ENCODE measurements around the gene KCNJ16. TPM values are rescaled to one million over a fixed set of nuclear protein-coding genes. Genes with fewer than 3 reads are reported as not detected.

KCNJ16 gene
- total RNA-seq, 2 experiments from 2014 or later = not detected

DNA sequence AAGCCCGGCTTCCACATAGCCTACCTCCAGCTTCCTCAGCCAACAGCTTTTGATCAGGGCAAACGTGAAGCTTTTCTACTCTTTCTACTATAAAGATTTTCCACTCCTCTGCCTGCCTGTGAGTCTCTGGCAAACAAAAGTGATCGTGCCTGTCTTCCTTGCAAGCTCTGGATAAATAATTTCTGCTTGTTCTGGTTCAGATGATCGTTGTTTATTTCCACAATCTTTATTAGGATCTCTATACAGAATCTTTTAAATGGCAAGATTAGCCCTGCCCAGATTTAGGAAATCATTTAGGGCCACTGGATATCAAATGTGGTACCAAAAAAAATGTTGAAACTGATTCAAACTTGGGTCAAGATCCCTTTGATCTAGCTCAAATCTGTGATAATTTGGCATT, 20.4 kb downstream of the KCNJ16 start:
- Mint-ChIP-seq H3K36me3 (ENCODE audit: low read depth) (no peaks in the 10 kb centered on the region), H3K4me3 (no peak overlapping the region), H3K9me3 (no peaks in the 10 kb centered on the region), H3K27ac (no peak overlapping the region), H3K4me1 (ENCODE audit: low read depth) (no peaks in the 10 kb centered on the region), H3K27me3 (peaks cover 7% of the 10 kb centered on the region)
- TF ChIP-seq, protein P1, sequence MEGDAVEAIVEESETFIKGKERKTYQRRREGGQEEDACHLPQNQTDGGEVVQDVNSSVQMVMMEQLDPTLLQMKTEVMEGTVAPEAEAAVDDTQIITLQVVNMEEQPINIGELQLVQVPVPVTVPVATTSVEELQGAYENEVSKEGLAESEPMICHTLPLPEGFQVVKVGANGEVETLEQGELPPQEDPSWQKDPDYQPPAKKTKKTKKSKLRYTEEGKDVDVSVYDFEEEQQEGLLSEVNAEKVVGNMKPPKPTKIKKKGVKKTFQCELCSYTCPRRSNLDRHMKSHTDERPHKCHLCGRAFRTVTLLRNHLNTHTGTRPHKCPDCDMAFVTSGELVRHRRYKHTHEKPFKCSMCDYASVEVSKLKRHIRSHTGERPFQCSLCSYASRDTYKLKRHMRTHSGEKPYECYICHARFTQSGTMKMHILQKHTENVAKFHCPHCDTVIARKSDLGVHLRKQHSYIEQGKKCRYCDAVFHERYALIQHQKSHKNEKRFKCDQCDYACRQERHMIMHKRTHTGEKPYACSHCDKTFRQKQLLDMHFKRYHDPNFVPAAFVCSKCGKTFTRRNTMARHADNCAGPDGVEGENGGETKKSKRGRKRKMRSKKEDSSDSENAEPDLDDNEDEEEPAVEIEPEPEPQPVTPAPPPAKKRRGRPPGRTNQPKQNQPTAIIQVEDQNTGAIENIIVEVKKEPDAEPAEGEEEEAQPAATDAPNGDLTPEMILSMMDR (IDR thresholded peaks at IDR 0.05) = no peak
- POLR2A ChIA-PET = no interaction called here
- intact Hi-C loops (cut with micrococcal nuclease) = no loop called here
- ATAC-seq = no peak
- no peak for DNase-seq
- CTCF ChIA-PET = interaction anchor here (1.2 kb wide), 1 partner anchor 14 kb away, joined by 3 read pairs; no protein-coding TSS in a partner anchor

DNA sequence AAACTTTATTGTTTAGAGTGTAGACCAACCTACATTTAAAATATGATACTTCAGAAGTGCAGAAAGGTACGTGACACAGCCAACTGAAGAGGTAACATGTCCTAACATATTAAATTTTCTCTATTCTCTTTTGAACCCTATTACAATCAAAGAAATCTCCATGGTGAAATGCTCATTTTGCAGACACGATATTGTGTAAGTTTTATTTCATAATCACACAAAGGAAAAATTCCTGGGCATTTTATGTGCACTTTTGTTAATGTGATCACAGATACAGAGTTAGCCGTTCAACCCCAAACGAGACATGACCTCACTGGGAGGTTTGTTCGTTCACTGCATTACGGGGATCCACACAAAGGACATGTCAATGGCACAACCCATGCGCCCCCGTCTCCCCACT, 21.8 kb downstream of the KCNJ16 start:
- Mint-ChIP-seq H3K27ac (no peak overlapping the region), H3K4me1 (ENCODE audit: low read depth) (no peaks in the 10 kb centered on the region), H3K9me3 (no peaks in the 10 kb centered on the region), H3K4me3 (no peak overlapping the region), H3K36me3 (ENCODE audit: low read depth) (no peaks in the 10 kb centered on the region), H3K27me3 (peaks cover 7% of the 10 kb centered on the region)
- TF ChIP-seq, protein P1 (IDR thresholded peaks at IDR 0.05) = no peak
- ChIA-PET CTCF (no interaction called here), POLR2A (no interaction called here)
- DNase-seq = no peak
- intact Hi-C loops (cut with micrococcal nuclease) = no loop called here
- ATAC-seq = no peak

DNA sequence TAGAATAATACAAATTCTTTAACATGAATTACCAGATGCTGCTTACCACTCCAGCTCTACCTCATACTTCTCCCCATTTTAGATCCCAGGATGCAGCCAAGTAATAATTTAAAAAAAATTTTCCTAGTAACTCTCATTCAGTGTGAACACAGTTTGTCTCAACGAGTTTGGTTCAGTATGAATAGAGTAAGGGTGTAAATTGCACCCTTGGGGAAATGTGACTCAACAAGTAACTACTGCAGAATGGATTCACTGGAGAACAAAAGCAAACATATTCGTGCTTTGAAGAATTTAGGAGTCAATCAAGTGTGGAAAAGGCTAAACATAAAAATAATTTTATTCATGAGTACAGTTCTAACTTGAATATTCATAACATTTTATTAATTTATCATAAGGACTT, 23.0 kb downstream of the KCNJ16 start:
- ATAC-seq (no peak), DNase-seq (no peak)
- H3K4me1 Mint-ChIP-seq (ENCODE audit: low read depth) = no peaks in the 10 kb centered on the region
- no peak overlapping the region for H3K4me3 Mint-ChIP-seq
- intact Hi-C loops (cut with micrococcal nuclease) = no loop called here
- ChIA-PET CTCF (no interaction called here), POLR2A (no interaction called here)
- no peak overlapping the region for H3K27ac Mint-ChIP-seq
- TF ChIP-seq, protein P1 (IDR thresholded peaks at IDR 0.05) = no peak
- H3K9me3 Mint-ChIP-seq = no peaks in the 10 kb centered on the region
- no peaks in the 10 kb centered on the region for H3K36me3 Mint-ChIP-seq (ENCODE audit: low read depth)
- H3K27me3 Mint-ChIP-seq = peaks cover 11% of the 10 kb centered on the region

DNA sequence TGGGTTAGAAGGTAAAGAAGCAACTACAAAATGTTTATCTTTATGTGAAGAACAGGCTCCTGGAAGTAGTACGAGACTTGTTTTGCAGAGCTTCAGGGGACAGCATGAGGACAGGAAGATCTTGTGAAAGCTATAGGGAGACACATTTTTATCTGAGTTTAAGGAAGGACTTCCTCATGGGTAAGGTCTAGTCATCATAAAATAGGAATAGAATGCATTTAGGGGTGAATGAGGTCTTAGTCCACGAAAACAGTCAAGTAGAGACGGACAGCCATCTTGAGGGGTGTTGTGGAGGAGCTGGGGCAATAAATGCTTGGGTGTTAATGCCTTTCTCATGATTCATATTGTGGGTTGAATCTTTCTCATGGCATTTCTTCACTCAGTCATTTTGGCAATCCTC, 24.3 kb downstream of the KCNJ16 start:
- DNase-seq (no peak), ATAC-seq (no peak)
- TF ChIP-seq, protein P1 (IDR thresholded peaks at IDR 0.05) = no peak
- intact Hi-C loops (cut with micrococcal nuclease) = no loop called here
- no peaks in the 10 kb centered on the region for H3K9me3 Mint-ChIP-seq
- H3K36me3 Mint-ChIP-seq (ENCODE audit: low read depth) = no peaks in the 10 kb centered on the region
- H3K4me1 Mint-ChIP-seq (ENCODE audit: low read depth) = no peaks in the 10 kb centered on the region
- H3K27me3 Mint-ChIP-seq = peaks cover 11% of the 10 kb centered on the region
- ChIA-PET POLR2A (interaction anchor here (0.6 kb wide), 1 partner anchor 431 kb away, joined by 3 read pairs; no protein-coding TSS in a partner anchor), CTCF (no interaction called here)
- H3K27ac Mint-ChIP-seq = no peak overlapping the region
- H3K4me3 Mint-ChIP-seq = no peak overlapping the region

DNA sequence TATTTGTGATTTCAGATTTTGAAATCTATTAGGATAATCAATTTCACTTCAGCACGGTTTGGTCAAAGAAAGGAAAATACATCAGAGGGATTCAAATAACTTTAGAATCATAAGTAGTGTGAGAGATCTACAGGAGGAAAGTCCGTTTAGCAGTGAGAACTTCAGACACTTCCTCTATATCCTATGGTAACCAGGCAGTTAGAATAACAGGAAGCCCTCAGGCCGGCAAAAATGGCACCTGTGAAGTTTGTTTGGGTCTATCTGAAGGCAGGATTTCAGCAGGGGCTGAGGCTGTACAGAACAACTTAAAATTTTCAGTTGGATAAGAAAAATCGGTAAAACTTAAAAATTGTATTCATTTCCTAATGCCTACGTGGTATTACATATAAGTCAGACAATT, 24.9 kb downstream of the KCNJ16 start:
- DNase-seq (no peak), ATAC-seq (no peak)
- no peak overlapping the region for H3K4me3 Mint-ChIP-seq
- ChIA-PET POLR2A (no interaction called here), CTCF (no interaction called here)
- no peaks in the 10 kb centered on the region for H3K36me3 Mint-ChIP-seq (ENCODE audit: low read depth)
- H3K27me3 Mint-ChIP-seq = peaks cover 11% of the 10 kb centered on the region
- H3K27ac Mint-ChIP-seq = no peak overlapping the region
- TF ChIP-seq, protein P1 (IDR thresholded peaks at IDR 0.05) = no peak
- no peaks in the 10 kb centered on the region for H3K9me3 Mint-ChIP-seq
- no peaks in the 10 kb centered on the region for H3K4me1 Mint-ChIP-seq (ENCODE audit: low read depth)
- intact Hi-C loops (cut with micrococcal nuclease) = no loop called here
